Prostate gland (tissue), 2 donors: ENCODE data around the gene CYB5A.

Source experiments
- POLR2A ChIP-seq: fragments of 450-650 bp; IDR thresholded peaks from one replicate; pipeline ENCODE4 v1.6.1; 2016; ENCODE audit warnings: antibody characterized with exemption, mild to moderate bottlenecking
- TF ChIP-seq, protein P1 (sequence below), 4 experiments: fragments of 200-600 bp in 2 of 4; fragments of 450-650 bp in 2 of 4; sonication (generic) in 2 of 4; IDR thresholded peaks; 1 replicate in 3 of 4; 2 replicates in 1 of 4; pipeline ENCODE4 v1.5.1; 2016 to 2019; ENCODE audit warnings: antibody characterized with exemption in 4 of 4, mild to moderate bottlenecking in 2 of 4, moderate library complexity in 2 of 4

DNA sequence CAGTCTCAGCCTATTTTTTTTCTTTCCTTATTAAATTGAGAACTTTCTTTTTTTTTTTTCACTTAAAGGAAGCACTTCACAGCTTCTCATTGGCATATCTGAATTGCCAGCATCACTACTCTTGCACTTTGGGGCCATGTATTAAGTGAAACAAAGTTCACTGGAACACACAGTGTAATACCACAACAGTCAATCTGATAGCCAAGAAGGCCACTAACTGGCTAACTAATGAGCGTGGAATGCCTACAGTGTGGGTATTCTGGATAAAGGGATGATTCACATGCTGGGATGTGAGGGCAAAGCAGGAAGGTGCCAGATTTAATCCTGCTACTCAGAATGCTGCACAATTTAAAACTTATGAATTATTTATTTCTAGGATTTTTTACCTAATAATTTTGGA, 12.2 kb upstream of the CYB5A start:
- TF ChIP-seq, protein P1, sequence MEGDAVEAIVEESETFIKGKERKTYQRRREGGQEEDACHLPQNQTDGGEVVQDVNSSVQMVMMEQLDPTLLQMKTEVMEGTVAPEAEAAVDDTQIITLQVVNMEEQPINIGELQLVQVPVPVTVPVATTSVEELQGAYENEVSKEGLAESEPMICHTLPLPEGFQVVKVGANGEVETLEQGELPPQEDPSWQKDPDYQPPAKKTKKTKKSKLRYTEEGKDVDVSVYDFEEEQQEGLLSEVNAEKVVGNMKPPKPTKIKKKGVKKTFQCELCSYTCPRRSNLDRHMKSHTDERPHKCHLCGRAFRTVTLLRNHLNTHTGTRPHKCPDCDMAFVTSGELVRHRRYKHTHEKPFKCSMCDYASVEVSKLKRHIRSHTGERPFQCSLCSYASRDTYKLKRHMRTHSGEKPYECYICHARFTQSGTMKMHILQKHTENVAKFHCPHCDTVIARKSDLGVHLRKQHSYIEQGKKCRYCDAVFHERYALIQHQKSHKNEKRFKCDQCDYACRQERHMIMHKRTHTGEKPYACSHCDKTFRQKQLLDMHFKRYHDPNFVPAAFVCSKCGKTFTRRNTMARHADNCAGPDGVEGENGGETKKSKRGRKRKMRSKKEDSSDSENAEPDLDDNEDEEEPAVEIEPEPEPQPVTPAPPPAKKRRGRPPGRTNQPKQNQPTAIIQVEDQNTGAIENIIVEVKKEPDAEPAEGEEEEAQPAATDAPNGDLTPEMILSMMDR (IDR thresholded peaks at IDR 0.05), result no peak
- TF ChIP-seq POLR2A, result no peak
